Keratinocyte (primary cell): ENCODE measurements around the gene DSCAML1.

ENCODE experiments used
- CTCF ChIP-seq, 3 experiments: IDR thresholded peaks in 1 of 3; conservative IDR thresholded peaks in 1 of 3; optimal IDR thresholded peaks in 1 of 3; 2 replicates in 2 of 3; 3 replicates in 1 of 3; pipeline versions ENCODE3 to v1.5.1; 2011; ENCODE audit warnings: low read length in 3 of 3, mild to moderate bottlenecking in 3 of 3, moderate library complexity in 2 of 3, control low read depth in 1 of 3, inconsistent platforms in 1 of 3; ENCODE audit not compliant: insufficient read depth in 2 of 3; ENCODE audit errors: extremely low read depth in 1 of 3
- EZH2 ChIP-seq: IDR thresholded peaks from one replicate; pipeline ENCODE4 v1.6.1; 2012; ENCODE audit warnings: inconsistent platforms, mild to moderate bottlenecking, low read length, moderate library complexity

- TF ChIP-seq CTCF (optimal IDR thresholded peaks at IDR 0.05 in 1 of 3, IDR thresholded peaks at IDR 0.05 in 1 of 3, conservative IDR thresholded peaks at IDR 0.05 in 1 of 3; ENCODE audit: extremely low read depth in 1 of 3, insufficient read depth in 2 of 3, low read length in 3 of 3) (no peak), EZH2 (no peak)
Measured at GRCh38 chr11:117462183-117462863, 334.7 kb downstream of the DSCAML1 start.
